Left ventricle myocardium superior (tissue), 1 donor: ENCODE results near the gene ANHX. TPM values are rescaled to one million over a fixed set of nuclear protein-coding genes. Genes with fewer than 3 reads are reported as not detected.

Experiments
- ATAC-seq: fragments of 200-7000 bp; cut with Tn5 transposase; one replicate; pipeline ENCODE4 v1.9.1; 2020; ENCODE audit warnings: mild to moderate bottlenecking, moderate library complexity
- DNase-seq: peaks from one replicate; pipeline ENCODE4 v3.0.0-alpha.2; 2020
- intact Hi-C: fragments of 100-400 bp; cut with micrococcal nuclease; formaldehyde crosslinking; loops from one replicate; pipeline ENCODE4 v1.11.0; 2022
- total RNA-seq: library from RNA; stranded (reverse); fragmentation: NEBNext Ultra II Directional; extraction: Animal tissue kit (Norgen Biotek cat#: 25700); gene quantifications from one replicate; pipeline ENCODE4 v1.2.1, GENCODE V29; 2021
- donor health status: DM: no; HTN: yes; CAD: no; lungs with severe emphysema.

ANHX gene
- total RNA-seq, 1 donor from 2014 or later = not detected

DNA sequence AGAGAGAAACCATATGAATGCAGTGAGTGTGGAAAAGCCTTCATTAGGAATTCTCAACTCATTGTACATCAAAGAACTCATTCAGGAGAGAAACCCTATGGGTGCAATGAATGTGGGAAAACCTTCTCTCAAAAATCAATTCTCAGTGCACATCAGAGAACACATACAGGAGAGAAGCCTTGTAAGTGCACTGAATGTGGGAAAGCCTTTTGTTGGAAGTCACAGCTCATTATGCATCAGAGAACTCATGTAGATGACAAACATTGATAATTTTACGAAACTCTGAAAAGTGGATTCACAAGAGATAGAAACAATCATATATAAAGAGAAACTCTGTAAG, 31.4 kb downstream of the ANHX start:
- no peak for ATAC-seq
- no peak for DNase-seq
- intact Hi-C loops = no loop called here

DNA sequence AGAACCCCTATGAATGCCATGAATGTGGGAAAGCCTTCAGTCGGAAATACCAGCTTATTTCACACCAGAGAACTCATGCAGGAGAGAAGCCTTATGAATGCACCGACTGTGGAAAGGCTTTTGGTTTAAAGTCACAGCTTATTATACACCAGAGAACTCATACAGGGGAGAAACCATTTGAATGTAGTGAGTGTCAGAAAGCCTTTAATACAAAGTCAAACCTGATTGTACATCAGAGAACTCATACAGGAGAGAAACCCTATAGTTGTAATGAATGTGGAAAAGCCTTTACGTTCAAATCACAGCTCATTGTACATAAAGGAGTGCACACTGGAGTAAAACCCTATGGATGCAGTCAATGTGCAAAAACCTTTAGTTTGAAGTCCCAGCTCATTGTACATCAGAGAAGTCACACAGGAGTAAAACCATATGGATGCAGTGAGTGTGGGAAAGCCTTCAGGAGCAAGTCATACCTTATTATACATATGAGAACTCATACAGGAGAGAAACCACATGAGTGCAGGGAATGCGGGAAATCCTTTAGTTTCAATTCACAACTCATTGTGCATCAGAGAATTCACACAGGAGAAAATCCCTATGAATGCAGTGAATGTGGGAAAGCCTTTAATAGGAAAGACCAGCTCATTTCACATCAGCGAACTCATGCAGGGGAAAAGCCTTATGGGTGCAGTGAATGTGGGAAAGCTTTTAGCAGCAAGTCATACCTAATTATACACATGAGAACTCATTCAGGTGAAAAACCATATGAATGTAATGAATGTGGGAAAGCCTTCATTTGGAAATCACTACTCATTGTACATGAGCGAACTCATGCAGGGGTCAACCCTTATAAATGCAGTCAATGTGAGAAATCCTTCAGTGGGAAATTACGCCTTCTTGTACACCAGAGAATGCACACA, 32.1 kb downstream of the ANHX start:
- DNase-seq (no peak), ATAC-seq (no peak)
- intact Hi-C loops = no loop called here

DNA sequence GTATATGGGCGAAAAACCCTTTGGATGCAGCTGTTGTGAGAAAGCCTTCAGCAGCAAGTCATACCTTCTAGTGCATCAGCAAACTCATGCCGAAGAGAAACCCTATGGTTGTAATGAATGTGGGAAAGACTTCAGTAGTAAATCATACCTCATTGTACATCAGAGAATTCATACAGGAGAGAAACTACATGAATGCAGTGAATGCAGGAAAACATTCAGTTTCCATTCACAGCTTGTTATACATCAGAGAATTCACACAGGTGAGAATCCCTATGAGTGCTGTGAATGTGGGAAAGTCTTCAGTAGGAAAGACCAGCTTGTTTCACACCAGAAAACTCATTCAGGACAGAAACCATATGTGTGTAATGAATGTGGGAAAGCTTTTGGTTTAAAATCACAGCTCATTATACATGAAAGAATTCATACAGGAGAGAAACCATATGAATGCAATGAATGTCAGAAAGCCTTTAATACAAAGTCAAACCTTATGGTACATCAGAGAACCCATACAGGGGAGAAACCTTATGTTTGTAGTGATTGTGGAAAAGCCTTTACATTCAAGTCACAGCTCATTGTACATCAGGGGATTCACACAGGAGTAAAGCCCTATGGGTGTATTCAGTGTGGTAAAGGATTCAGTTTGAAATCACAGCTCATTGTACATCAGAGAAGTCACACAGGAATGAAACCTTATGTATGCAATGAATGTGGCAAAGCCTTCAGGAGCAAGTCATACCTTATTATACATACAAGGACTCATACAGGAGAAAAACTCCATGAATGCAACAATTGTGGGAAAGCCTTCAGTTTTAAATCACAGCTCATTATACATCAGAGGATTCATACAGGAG, 33.0 kb downstream of the ANHX start:
- DNase-seq = no peak
- intact Hi-C loops = no loop called here
- no peak for ATAC-seq

DNA sequence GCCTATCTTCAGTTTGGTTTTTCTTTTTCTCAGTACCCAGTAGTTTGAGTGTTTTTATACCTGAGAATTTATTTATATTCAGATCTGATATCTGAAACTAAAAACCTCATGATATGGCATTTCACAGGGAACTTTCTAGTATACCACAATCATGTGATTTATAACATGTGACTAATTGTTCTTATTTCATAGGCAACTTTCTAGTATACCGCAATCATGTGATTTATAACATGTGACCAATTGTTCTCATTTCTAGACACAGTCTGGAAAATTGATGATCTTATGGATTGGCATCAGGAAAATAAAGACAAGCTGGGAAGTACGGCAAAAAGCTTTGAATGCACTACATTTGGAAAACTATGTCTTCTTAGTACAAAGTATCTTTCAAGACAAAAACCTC, 33.8 kb downstream of the ANHX start:
- no peak for ATAC-seq
- intact Hi-C loops = no loop called here
- no peak for DNase-seq

DNA sequence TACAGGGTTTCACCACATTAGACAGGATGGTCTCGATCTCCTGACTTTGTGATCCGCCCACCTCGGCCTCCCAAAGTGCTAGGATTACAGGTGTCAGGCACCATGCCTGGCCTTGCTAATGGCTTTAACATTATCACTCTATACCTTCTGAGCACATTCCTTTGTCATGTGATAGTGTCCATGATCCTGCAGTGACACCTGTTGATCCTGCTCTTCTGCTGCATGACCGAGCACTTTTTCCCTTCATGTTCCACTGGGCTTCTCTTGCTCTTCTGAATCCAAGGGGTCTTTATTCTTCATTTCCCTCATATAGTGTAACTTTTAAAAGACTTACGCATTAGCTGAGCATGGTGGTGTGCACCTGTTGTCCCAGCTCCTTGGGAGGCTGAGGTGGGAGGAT, 42.8 kb downstream of the ANHX start:
- DNase-seq (no peak), ATAC-seq (no peak)
- intact Hi-C loops = no loop called here

DNA sequence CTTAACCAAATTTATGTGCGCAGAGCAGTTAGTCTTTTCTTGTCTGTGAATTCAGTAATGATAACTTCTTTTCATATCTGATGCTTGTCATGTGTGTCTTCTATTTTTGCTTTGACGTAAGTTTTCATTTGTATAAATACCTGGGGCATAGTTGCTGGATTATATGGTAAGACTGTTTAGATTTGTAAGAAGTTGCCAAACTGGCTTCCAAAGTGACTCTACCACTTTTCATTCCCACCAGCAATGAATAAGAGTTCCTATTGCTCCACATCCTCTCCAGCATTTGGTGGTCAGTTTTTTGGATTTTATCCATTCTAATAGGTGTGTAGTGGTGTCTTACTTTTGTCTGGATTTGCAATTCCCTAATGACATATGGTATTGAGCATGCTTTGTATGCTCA, 45.5 kb downstream of the ANHX start:
- intact Hi-C loops = no loop called here
- no peak for ATAC-seq
- no peak for DNase-seq

DNA sequence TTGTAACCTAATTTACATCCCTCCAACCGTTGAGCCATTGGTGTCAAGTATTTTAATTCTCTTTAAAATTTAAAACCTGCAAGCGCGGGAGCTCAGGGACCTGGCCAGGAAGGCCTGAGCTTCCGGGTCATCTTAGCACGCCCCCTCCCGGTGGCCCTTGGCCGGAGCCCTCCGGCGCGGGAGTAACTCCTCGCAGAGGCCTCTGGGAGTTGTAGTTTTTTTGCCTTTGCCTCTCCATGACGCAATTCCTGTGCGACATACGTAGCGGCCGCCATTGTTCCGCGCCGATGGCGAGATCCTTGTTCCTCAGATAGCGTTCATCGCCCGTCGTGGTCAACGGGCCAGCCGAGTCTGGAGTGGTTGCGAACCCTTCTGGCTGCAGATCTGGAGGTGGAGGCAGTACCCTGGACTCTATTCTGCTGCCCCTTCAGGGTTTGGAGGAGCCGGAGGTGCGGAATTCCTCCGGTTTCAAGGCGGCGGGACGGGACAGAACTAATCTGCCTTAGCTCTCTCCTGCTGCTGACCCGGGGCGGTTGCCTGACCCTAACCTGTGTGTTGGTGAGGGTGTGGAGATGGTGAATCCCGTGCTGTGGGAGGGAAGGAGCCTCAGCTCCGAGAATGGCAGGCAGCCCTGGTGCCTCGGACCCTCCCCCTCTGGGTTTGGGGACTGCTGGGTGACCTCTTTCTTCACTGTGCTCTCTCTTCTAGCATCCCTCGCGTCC, 54.3 kb downstream of the ANHX start, which contains the start of gene ZNF268:
TSS of gene ZNF268 (plus strand) at position 258 of the 722 bp plus-strand sequence. CDS start 503 bp downstream, outside the sequence.
- DNase-seq (peak; percentile 95), ATAC-seq (peak; percentile 98)
- intact Hi-C loops = no loop called here

DNA sequence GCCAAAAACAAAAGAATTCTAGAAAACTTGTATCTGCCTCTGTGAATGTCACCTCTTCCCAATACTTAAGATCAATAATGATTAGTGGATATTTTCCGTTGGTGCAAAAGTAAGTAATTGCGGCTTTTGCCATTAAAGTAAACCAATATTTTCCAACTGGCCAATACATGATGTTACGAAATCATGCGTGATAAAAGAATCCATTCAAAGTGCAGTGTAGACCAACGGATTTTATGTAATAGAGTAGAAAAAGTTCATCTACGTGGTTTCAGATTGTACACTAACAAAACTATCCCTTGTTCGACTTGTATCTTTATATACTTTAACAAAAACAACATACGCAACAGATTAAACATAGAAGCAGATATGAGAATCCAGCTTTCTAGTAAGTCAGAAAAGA, 55.0 kb downstream of the ANHX start:
- no peak for DNase-seq
- no peak for ATAC-seq
- intact Hi-C loops = no loop called here

DNA sequence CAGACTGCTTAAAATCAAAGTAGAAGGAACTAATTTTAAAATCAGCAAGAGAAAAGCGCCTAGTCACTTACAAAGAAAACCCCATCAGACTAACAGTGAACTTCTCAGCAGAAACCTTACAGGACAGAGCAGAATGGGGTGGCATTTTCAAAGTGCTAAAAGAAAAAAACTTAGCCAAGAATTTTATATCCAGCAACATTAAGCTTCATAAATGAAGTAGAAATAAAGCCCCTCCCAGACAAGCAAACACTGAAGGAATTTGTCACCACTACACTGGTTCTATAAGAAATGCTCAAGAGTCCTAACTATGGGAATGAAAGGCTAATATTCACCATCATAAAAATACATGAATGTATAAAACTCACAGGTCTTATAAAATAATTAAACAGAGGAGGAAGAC, 60.8 kb downstream of the ANHX start:
- ATAC-seq (no peak), DNase-seq (no peak)
- intact Hi-C loops = no loop called here

DNA sequence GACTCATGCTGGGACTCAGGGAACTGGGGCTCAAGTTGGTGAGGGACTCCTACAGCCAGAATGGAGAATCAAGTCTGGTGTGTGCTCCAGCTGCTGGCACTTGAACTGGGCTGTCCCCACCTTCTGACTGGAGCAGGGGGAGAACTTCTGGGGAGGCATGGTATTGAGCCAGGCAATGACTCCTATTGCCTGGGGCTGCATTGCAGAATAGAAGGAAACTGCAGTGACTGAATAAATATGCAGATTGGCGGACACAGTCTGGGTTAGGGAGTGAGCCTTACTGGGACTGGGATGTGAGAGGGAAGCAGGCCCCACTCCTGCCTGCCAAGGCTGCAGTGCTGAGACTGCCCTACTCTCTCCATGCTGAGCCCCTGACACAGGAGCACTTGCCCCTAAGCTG, 63.2 kb downstream of the ANHX start:
- ATAC-seq (no peak), DNase-seq (no peak)
- intact Hi-C loops = no loop called here

Other genes starting within 250 kb of the ANHX start
- 4.7 TPM for gene ZNF26, start 249.5 kb downstream of the ANHX start, total RNA-seq
- gene ZNF84, start 198.4 kb downstream of the ANHX start, total RNA-seq = 20.4 TPM
- 6.5 TPM for gene ZNF140, start 155.0 kb downstream of the ANHX start, total RNA-seq
- gene ZNF891, start 105.6 kb downstream of the ANHX start, total RNA-seq = 1.0 TPM
- gene ZNF10, start 105.2 kb downstream of the ANHX start, total RNA-seq = 8.1 TPM
- gene ZNF268, start 54.4 kb downstream of the ANHX start, total RNA-seq = 9.6 TPM